Measurements from ENCODE around the gene BPIFB4. TPM values are rescaled to one million over a fixed set of nuclear protein-coding genes. Genes with fewer than 3 reads are reported as not detected.

The BPIFB4 gene
- total RNA-seq, 4 donors from 2014 or later, result not detected

GRCh38 chr20:33059741-33060390 lies 19.6 kb upstream of the BPIFB4 start:
- TF ChIP-seq CTCF (IDR thresholded peaks at IDR 0.05), result no peak
- no peak for DNase-seq (ENCODE audit: low spot score)
- no peak for ATAC-seq (ENCODE audit: low FRiP score)

- TF ChIP-seq CTCF (IDR thresholded peaks at IDR 0.05), result no peak
- ATAC-seq (ENCODE audit: low FRiP score) (peak; percentile 18), DNase-seq (ENCODE audit: low spot score) (no peak)
Measured at GRCh38 chr20:33061658-33062028, 17.8 kb upstream of the BPIFB4 start.

- no peak for DNase-seq (ENCODE audit: low spot score)
- no peak for TF ChIP-seq CTCF (IDR thresholded peaks at IDR 0.05)
- peak; percentile 43 for ATAC-seq (ENCODE audit: low FRiP score)
Measured at GRCh38 chr20:33062105-33062824, 17.2 kb upstream of the BPIFB4 start.

GRCh38 chr20:33062825-33063149 lies 16.7 kb upstream of the BPIFB4 start:
- TF ChIP-seq CTCF (IDR thresholded peaks at IDR 0.05), result no peak
- no peak for ATAC-seq (ENCODE audit: low FRiP score)
- no peak for DNase-seq (ENCODE audit: low spot score)

- ATAC-seq (ENCODE audit: low FRiP score) (no peak), DNase-seq (ENCODE audit: low spot score) (no peak)
- TF ChIP-seq CTCF (IDR thresholded peaks at IDR 0.05), result no peak
Measured at GRCh38 chr20:33063271-33063670, 16.2 kb upstream of the BPIFB4 start.

- ATAC-seq (ENCODE audit: low FRiP score) (no peak), DNase-seq (ENCODE audit: low spot score) (no peak)
- no peak for TF ChIP-seq CTCF (IDR thresholded peaks at IDR 0.05)
Measured at GRCh38 chr20:33064572-33065287, 14.7 kb upstream of the BPIFB4 start.
